ENCODE results near the gene DIAPH1.
"Not testable (repeated sequence)": the region's sequence is repeated elsewhere in the genome, so short reads cannot be mapped to it uniquely, and the experiment has no call there.

The DIAPH1 gene

DNA sequence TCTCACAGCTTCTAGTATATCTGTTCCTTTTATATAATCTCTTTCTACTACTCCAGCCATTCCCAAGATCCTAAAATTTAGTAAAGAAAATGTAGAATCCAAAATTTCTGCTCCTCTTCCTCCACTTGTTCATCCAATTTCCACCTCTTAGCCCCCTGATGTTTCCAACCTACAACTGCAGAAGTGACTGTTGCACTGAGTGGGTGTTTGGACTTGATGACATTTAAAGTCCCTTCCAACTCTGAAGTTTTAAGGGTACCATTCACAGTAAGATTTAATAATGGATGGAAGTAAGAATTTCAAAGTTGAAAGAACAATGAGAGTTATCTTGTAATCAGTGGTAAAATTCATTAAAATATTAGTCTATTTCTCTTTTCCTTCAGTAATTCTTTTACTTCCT is 5.5 kb downstream of the DIAPH1 start:
- H3K4me1 ChIP-seq, result peaks cover 72 to 90% (median 81%) of the 10 kb centered on the region in 10 experiments

DNA sequence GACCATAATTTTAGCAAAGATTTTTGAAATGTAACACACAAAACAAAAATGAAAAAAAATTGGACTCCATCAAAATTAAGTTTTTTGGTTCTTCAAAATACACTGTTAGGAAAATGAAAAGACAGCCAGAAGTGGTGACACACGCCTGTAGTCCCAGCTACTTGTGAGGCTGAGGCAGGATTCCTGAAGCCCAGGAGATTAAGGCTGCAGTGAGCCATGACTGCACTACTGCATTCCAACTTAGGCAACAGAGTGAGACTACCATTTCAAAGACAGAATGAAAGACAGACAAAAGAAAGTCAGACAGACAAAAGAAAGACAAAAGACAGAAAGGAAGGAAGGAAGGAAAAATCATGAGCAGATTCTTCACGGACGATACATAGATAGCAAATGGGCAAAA is 7.5 kb downstream of the DIAPH1 start:
- peak overlapping the region in 7 of 10 experiments; percentile 2 to 54 (median 21); a peak in 7 of 20 replicates for H3K4me3 ChIP-seq
- H4K20me1 ChIP-seq, result peaks cover 0 to 32% (median 15%) of the 10 kb centered on the region in 11 experiments; a peak in 14 of 22 replicates
- peak overlapping the region in 6 of 11 experiments; percentile 24 to 58 (median 46); a peak in 8 of 22 replicates for H3K9ac ChIP-seq
- H3K27me3 ChIP-seq, result no peaks in the 10 kb centered on the region
- TF ChIP-seq Cebpa-rat (IDR thresholded peaks at IDR 0.05), result no peak
- H3K4me1 ChIP-seq, result peaks cover 91 to 100% (median 100%) of the 10 kb centered on the region in 10 experiments
- H3K27ac ChIP-seq, result peak overlapping the region in 10 of 11 experiments; percentile 45 to 94 (median 92); a peak in 20 of 22 replicates
- H3K4me2 ChIP-seq, result peak overlapping the region; percentile 34 to 95 (median 89)
- peaks cover 0 to 77% (median 42%) of the 10 kb centered on the region in 11 experiments; a peak in 19 of 22 replicates for H3K36me3 ChIP-seq
- H3K9me3 ChIP-seq (replicated peaks in 1 of 11), result peaks cover 0 to 22% (median 14%) of the 10 kb centered on the region in 11 experiments; a peak in 12 of 22 replicates

More for the DNA sequence above, 5.5 kb downstream of the DIAPH1 start:
- no peak for TF ChIP-seq Cebpa-rat (IDR thresholded peaks at IDR 0.05)
- Histone ChIP-seq H3K36me3 (peaks cover 0 to 79% (median 42%) of the 10 kb centered on the region in 11 experiments; a peak in 19 of 22 replicates), H3K9me3 (replicated peaks in 1 of 11) (peaks cover 0 to 22% (median 14%) of the 10 kb centered on the region in 11 experiments; a peak in 12 of 22 replicates), H3K4me3 (peak overlapping the region in 4 of 10 experiments; percentile 18 to 98 (median 98); a peak in 5 of 20 replicates), H3K27ac (peak overlapping the region in 10 of 11 experiments; percentile 57 to 94 (median 68); a peak in 14 of 22 replicates), H4K20me1 (peaks cover 0 to 53% (median 25%) of the 10 kb centered on the region in 11 experiments; a peak in 14 of 22 replicates), H3K27me3 (no peaks in the 10 kb centered on the region), H3K9ac (peak overlapping the region in 6 of 11 experiments; percentile 41 to 71 (median 65); a peak in 9 of 22 replicates), H3K4me2 (peak overlapping the region; percentile 76 to 95 (median 89))

GRCh38 chr5:141609921-141610320 is 8.9 kb downstream of the DIAPH1 start:
- peak overlapping the region in 10 of 11 experiments; percentile 6 to 94 (median 92); a peak in 17 of 22 replicates for H3K27ac ChIP-seq
- H3K27me3 ChIP-seq, result not testable (repeated sequence)
- peaks cover 87 to 99% (median 97%) of the 10 kb centered on the region in 10 experiments for H3K4me1 ChIP-seq
- peaks cover 0 to 22% (median 4%) of the 10 kb centered on the region in 11 experiments; a peak in 10 of 22 replicates for H4K20me1 ChIP-seq
- peaks cover 0 to 63% (median 38%) of the 10 kb centered on the region in 11 experiments; a peak in 19 of 22 replicates for H3K36me3 ChIP-seq
- H3K9me3 ChIP-seq (replicated peaks in 1 of 11), result peaks cover 0 to 22% (median 14%) of the 10 kb centered on the region in 11 experiments; a peak in 12 of 22 replicates
- peak overlapping the region in 4 of 11 experiments; percentile 15 to 75 (median 48); a peak in 4 of 22 replicates for H3K9ac ChIP-seq
- H3K4me2 ChIP-seq, result peak overlapping the region; percentile 81 to 96 (median 91); a peak in 21 of 22 replicates
- 0 out of 20 replicates have a peak overlapping the region, but pooled peaks of 1 of the 10 experiments have one; percentile 38 for H3K4me3 ChIP-seq

DNA sequence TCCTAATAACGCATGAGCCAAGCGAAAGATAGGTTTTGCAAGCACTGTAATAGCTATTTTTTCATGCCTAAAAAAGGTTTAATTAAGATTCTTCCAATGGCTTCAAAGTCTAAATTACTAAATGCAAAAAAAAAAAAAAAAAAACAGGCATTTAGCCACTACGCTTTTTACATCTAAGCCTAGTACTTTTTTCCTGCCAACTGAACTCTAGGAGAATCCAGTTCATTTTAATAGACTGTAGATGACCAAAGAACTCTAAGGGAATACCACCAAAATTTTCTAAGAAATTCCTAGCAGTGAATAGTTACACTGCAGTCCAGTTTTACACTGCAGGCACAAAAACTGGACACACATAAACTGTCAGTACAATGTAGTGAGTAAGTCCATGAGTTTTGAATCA is 9.8 kb downstream of the DIAPH1 start:
- Histone ChIP-seq H3K27me3 (no peaks in the 10 kb centered on the region), H3K9ac (peak overlapping the region in 10 of 11 experiments; percentile 30 to 82 (median 74); a peak in 16 of 22 replicates), H3K4me3 (no peak overlapping the region; a peak in 1 of 20 replicates), H3K9me3 (replicated peaks in 1 of 11) (peaks cover 0 to 22% (median 14%) of the 10 kb centered on the region in 11 experiments; a peak in 12 of 22 replicates), H3K4me1 (peaks cover 90 to 99% (median 97%) of the 10 kb centered on the region in 10 experiments), H4K20me1 (peaks cover 0 to 14% (median 0%) of the 10 kb centered on the region in 11 experiments; a peak in 9 of 22 replicates), H3K4me2 (peak overlapping the region; percentile 81 to 96 (median 91); a peak in 21 of 22 replicates), H3K27ac (peak overlapping the region; percentile 11 to 94 (median 91); a peak in 19 of 22 replicates), H3K36me3 (peaks cover 0 to 58% (median 37%) of the 10 kb centered on the region in 11 experiments; a peak in 19 of 22 replicates)
- no peak for TF ChIP-seq Cebpa-rat (IDR thresholded peaks at IDR 0.05)

DNA sequence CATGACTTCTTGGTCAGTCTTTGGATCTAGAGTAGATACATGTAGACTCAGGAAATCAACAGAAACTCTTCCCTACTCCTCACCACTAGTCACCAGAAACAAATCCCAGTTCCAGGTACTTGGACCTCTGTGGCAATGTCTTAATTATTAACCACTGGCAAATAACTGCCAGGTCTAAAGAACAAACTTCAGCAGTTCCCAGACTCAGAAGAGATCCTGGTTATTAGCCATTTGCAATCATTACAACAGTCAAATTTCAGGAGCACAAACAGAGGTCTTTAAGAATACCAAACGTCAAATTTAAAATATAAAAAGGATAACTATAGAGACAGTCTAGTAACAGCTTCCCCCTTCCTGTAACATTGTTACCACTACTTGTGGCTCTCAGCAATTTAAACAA is 10.2 kb downstream of the DIAPH1 start:
- Histone ChIP-seq H3K4me3 (peak overlapping the region in 2 of 10 experiments; percentile 12 to 22; a peak in 1 of 20 replicates), H3K4me1 (peaks cover 91 to 99% (median 97%) of the 10 kb centered on the region in 10 experiments), H3K4me2 (peak overlapping the region; percentile 81 to 96 (median 91)), H3K36me3 (peaks cover 0 to 62% (median 39%) of the 10 kb centered on the region in 11 experiments; a peak in 19 of 22 replicates), H3K9ac (peak overlapping the region; percentile 33 to 82 (median 75); a peak in 19 of 22 replicates), H4K20me1 (peaks cover 0 to 13% (median 0%) of the 10 kb centered on the region in 11 experiments; a peak in 5 of 22 replicates), H3K27ac (peak overlapping the region; percentile 10 to 94 (median 91); a peak in 21 of 22 replicates), H3K27me3 (no peaks in the 10 kb centered on the region), H3K9me3 (replicated peaks in 1 of 11) (peaks cover 0 to 22% (median 14%) of the 10 kb centered on the region in 11 experiments; a peak in 12 of 22 replicates)
- TF ChIP-seq Cebpa-rat (IDR thresholded peaks at IDR 0.05), result no peak

- no peak for TF ChIP-seq Cebpa-rat (IDR thresholded peaks at IDR 0.05)
- Histone ChIP-seq H4K20me1 (peaks cover 0 to 12% (median 0%) of the 10 kb centered on the region in 11 experiments; a peak in 5 of 22 replicates), H3K9me3 (replicated peaks in 1 of 11) (peaks cover 0 to 22% (median 14%) of the 10 kb centered on the region in 11 experiments; a peak in 12 of 22 replicates), H3K27me3 (no peaks in the 10 kb centered on the region), H3K4me2 (peak overlapping the region; percentile 81 to 96 (median 91)), H3K4me1 (peaks cover 92 to 99% (median 97%) of the 10 kb centered on the region in 10 experiments), H3K9ac (peak overlapping the region; percentile 33 to 82 (median 75); a peak in 20 of 22 replicates), H3K4me3 (peak overlapping the region in 3 of 10 experiments; percentile 6 to 22 (median 12); a peak in 5 of 20 replicates), H3K36me3 (peaks cover 0 to 62% (median 38%) of the 10 kb centered on the region in 11 experiments; a peak in 19 of 22 replicates), H3K27ac (peak overlapping the region; percentile 10 to 94 (median 91); a peak in 21 of 22 replicates)
These were observed 10.8 kb downstream of the DIAPH1 start for GRCh38 chr5:141608046-141608445.

DNA sequence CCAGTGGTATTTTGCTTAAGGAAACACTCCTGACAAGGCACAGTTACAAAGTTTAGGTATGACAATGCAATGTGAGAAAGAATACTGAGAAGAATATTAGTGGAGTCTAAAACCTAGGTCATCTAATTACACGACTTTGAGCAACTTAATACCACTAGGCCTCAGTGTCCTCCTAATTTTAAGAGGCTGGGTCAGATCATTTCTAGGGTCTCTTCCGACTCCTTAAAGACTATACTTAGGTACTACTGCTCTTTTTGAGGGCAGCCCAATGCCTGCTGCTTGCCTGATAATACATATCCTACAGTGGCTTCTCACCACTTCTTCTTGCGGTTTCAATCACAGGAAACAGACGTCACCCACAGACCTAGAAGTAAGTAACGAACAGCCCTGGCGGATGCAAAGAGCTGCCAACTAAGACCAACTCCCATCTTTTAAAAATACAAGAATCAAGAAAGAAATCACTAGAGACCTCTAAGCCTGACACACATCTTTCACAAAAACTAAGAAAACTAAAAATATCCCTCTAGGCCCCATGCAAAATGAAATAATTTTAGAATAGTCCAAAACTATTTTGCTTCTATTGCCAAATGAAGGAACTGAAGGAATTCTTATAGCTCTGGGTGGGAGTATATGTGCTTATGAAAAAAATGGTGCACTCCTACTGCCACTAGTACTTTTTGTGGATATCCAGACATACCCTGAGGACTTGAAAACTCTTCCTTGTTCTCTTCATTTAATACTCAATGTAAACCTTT is 13.1 kb downstream of the DIAPH1 start:
- Histone ChIP-seq H3K4me1 (peaks cover 93 to 99% (median 96%) of the 10 kb centered on the region in 10 experiments), H3K9ac (peak overlapping the region; percentile 68 to 82 (median 76); a peak in 21 of 22 replicates), H3K4me2 (peak overlapping the region; percentile 81 to 96 (median 91)), H3K36me3 (peaks cover 0 to 62% (median 35%) of the 10 kb centered on the region in 11 experiments; a peak in 19 of 22 replicates), H3K9me3 (replicated peaks in 1 of 11) (peaks cover 0 to 20% (median 9%) of the 10 kb centered on the region in 11 experiments; a peak in 11 of 22 replicates), H4K20me1 (peaks cover 0 to 7% (median 0%) of the 10 kb centered on the region in 11 experiments; a peak in 2 of 22 replicates), H3K27me3 (no peaks in the 10 kb centered on the region), H3K4me3 (peak overlapping the region; percentile 32 to 65 (median 47); a peak in 17 of 20 replicates), H3K27ac (peak overlapping the region; percentile 78 to 94 (median 91))
- no peak for TF ChIP-seq Cebpa-rat (IDR thresholded peaks at IDR 0.05)
